Measurements from ENCODE around the gene ATP11A. TPM values are rescaled to one million over a fixed set of nuclear protein-coding genes. Genes with fewer than 3 reads are reported as not detected.

The ATP11A gene
- total and polyA plus RNA-seq, 2 experiments from 2014 or later, result 12.3 to 52.6 TPM

DNA sequence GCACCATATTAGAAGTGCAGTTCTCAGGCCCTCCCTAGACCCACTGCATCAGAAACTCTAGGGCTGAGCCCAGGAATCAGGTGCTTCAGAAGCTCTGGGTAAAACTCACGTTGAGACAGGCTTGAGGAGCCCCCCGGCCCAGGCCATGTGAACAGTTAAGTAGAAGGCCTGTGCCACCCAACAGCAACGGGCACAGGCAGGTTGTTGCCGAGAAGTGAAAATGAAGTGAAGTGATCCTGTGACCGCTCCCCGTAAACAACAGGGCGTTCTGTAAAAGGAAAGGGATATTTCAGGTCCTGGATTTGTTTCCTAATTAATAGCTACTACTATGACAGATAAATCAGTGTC is 128.8 kb downstream of the ATP11A start (continued):
- no peak for TF ChIP-seq ZNF114 (CRISPR knock-in tag; IDR thresholded peaks at IDR 0.05)
- TF ChIP-seq CREB1 (CRISPR knock-in tag; IDR thresholded peaks at IDR 0.05; ENCODE audit: low read depth), result no peak
- TF ChIP-seq, protein P1, sequence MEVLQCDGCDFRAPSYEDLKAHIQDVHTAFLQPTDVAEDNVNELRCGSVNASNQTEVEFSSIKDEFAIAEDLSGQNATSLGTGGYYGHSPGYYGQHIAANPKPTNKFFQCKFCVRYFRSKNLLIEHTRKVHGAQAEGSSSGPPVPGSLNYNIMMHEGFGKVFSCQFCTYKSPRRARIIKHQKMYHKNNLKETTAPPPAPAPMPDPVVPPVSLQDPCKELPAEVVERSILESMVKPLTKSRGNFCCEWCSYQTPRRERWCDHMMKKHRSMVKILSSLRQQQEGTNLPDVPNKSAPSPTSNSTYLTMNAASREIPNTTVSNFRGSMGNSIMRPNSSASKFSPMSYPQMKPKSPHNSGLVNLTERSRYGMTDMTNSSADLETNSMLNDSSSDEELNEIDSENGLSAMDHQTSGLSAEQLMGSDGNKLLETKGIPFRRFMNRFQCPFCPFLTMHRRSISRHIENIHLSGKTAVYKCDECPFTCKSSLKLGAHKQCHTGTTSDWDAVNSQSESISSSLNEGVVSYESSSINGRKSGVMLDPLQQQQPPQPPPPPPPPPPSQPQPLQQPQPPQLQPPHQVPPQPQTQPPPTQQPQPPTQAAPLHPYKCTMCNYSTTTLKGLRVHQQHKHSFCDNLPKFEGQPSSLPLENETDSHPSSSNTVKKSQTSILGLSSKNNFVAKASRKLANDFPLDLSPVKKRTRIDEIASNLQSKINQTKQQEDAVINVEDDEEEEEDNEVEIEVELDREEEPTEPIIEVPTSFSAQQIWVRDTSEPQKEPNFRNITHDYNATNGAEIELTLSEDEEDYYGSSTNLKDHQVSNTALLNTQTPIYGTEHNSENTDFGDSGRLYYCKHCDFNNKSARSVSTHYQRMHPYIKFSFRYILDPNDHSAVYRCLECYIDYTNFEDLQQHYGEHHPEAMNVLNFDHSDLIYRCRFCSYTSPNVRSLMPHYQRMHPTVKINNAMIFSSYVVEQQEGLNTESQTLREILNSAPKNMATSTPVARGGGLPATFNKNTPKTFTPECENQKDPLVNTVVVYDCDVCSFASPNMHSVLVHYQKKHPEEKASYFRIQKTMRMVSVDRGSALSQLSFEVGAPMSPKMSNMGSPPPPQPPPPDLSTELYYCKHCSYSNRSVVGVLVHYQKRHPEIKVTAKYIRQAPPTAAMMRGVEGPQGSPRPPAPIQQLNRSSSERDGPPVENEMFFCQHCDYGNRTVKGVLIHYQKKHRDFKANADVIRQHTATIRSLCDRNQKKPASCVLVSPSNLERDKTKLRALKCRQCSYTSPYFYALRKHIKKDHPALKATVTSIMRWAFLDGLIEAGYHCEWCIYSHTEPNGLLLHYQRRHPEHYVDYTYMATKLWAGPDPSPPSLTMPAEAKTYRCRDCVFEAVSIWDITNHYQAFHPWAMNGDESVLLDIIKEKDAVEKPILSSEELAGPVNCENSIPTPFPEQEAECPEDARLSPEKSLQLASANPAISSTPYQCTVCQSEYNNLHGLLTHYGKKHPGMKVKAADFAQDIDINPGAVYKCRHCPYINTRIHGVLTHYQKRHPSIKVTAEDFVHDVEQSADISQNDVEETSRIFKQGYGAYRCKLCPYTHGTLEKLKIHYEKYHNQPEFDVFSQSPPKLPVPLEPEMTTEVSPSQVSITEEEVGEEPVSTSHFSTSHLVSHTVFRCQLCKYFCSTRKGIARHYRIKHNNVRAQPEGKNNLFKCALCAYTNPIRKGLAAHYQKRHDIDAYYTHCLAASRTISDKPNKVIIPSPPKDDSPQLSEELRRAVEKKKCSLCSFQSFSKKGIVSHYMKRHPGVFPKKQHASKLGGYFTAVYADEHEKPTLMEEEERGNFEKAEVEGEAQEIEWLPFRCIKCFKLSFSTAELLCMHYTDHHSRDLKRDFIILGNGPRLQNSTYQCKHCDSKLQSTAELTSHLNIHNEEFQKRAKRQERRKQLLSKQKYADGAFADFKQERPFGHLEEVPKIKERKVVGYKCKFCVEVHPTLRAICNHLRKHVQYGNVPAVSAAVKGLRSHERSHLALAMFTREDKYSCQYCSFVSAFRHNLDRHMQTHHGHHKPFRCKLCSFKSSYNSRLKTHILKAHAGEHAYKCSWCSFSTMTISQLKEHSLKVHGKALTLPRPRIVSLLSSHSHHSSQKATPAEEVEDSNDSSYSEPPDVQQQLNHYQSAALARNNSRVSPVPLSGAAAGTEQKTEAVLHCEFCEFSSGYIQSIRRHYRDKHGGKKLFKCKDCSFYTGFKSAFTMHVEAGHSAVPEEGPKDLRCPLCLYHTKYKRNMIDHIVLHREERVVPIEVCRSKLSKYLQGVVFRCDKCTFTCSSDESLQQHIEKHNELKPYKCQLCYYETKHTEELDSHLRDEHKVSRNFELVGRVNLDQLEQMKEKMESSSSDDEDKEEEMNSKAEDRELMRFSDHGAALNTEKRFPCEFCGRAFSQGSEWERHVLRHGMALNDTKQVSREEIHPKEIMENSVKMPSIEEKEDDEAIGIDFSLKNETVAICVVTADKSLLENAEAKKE (CRISPR knock-in tag; IDR thresholded peaks at IDR 0.05), result no peak
- TF ChIP-seq, protein P2, sequence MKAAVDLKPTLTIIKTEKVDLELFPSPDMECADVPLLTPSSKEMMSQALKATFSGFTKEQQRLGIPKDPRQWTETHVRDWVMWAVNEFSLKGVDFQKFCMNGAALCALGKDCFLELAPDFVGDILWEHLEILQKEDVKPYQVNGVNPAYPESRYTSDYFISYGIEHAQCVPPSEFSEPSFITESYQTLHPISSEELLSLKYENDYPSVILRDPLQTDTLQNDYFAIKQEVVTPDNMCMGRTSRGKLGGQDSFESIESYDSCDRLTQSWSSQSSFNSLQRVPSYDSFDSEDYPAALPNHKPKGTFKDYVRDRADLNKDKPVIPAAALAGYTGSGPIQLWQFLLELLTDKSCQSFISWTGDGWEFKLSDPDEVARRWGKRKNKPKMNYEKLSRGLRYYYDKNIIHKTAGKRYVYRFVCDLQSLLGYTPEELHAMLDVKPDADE (IDR thresholded peaks at IDR 0.05), result no peak
- no peak for TF ChIP-seq POLR2AphosphoS5 (IDR thresholded peaks at IDR 0.05; ENCODE audit: low read depth)
- no peak for TF ChIP-seq NANOG (IDR thresholded peaks at IDR 0.05; ENCODE audit: borderline replicate concordance)
- TF ChIP-seq JUNB (IDR thresholded peaks at IDR 0.05; ENCODE audit: unreplicated experiment), result no peak

DNA sequence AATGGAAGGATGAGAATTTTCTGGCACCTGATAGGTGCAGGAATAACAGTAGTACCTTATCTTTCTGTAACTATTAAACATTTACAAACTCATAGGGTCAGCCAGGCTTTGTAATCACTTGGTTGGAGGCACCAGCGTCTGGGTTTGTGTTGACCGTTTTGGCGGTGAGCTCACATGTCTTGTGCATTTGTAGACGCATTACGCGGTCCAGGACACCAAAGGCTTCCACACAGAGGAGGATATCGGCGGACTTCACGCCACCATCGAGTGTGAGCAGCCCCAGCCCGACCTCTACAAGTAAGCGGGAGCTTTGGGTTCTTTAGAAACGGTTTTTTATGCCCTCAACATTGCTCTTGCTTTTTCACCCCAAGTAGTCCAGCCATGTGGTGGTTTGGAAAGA is 129.3 kb downstream of the ATP11A start:
- Histone ChIP-seq H3K4me1 (ENCODE audit: insufficient read depth) (no peaks in the 10 kb centered on the region), H3K27me3 (ENCODE audit: insufficient read depth) (no peaks in the 10 kb centered on the region), H3F3A (replicated peaks; ENCODE audit: low read depth) (no peaks in the 10 kb centered on the region), H4K20me1 (replicated peaks; ENCODE audit: insufficient read depth) (peaks cover 5% of the 10 kb centered on the region; the same call in 1 of the 2 replicates), H3K4me2 (no peak overlapping the region), H3K4me3 (no peak overlapping the region), H3K79me2 (replicated peaks; ENCODE audit: insufficient read depth) (no peaks in the 10 kb centered on the region), H3K36me3 (ENCODE audit: insufficient read depth) (peaks cover 20% of the 10 kb centered on the region; the same call in 1 of the 2 replicates), H2AFZ (no peak overlapping the region), H3K9me2 (ENCODE audit: insufficient read depth) (no peaks in the 10 kb centered on the region), H3K27ac (ENCODE audit: low read depth) (no peak overlapping the region)
- no peak for TF ChIP-seq EZH2 (IDR thresholded peaks at IDR 0.05; ENCODE audit: low read depth, unreplicated experiment)
- TF ChIP-seq POLR2AphosphoS5 (IDR thresholded peaks at IDR 0.05; ENCODE audit: low read depth), result no peak
- TF ChIP-seq, protein P2 (IDR thresholded peaks at IDR 0.05), result no peak
- no peak for TF ChIP-seq JUNB (IDR thresholded peaks at IDR 0.05; ENCODE audit: unreplicated experiment)
- Mint-ChIP-seq H3K36me3 (ENCODE audit: low read depth) (peaks cover 80% of the 10 kb centered on the region), H3K9me3 (peaks cover 27% of the 10 kb centered on the region), H3K4me3 (no peak overlapping the region), H3K4me1 (no peaks in the 10 kb centered on the region), H3K27me3 (ENCODE audit: insufficient read depth, low read depth, poor library complexity) (peaks cover 10% of the 10 kb centered on the region), H3K27ac (no peak overlapping the region)
- DNase-seq (ENCODE audit: low spot score) (no peak), ATAC-seq (no peak)

All from GM23338 (cell line).